ENCODE measurements around the gene PTPRT. TPM values are rescaled to one million over a fixed set of nuclear protein-coding genes. Genes with fewer than 3 reads are reported as not detected.
A peak's percentile ranks its signal among the peaks of the same experiment; 100 is the strongest.

PTPRT gene
- under 1 TPM in 1 of 4 donors, not detected in 3; 0.04 TPM for total RNA-seq

GRCh38 chr20:43189554-43190331 is at the start of gene PTPRT:
TSS of gene PTPRT (minus strand) at chr20:43189906. CDS start at chr20:43189733, 173 bp downstream.
- Histone ChIP-seq H3K36me3 (no peaks in the 10 kb centered on the region), H3K4me1 (peaks cover 0 to 27% (median 10%) of the 10 kb centered on the region in 3 donors), H3K9me3 (no peaks in the 10 kb centered on the region), H3K4me3 (peak within 1 kb of the TSS in 1 of 2 donors; percentile 4), H3K27ac (no peak within 1 kb of the TSS), H3K27me3 (peaks cover 86% of the 10 kb centered on the region)
- TF ChIP-seq EP300 (IDR thresholded peaks at IDR 0.05): no peak
- TF ChIP-seq POLR2A (IDR thresholded peaks at IDR 0.05): no peak
- TF ChIP-seq CTCF (IDR thresholded peaks at IDR 0.05): no peak
- TF ChIP-seq POLR2AphosphoS5 (IDR thresholded peaks at IDR 0.05): no peak
- WGBS, 2 donors (ENCODE audit: low coverage in 1 of 2): 0% methylated on average over 2 of the region's 115 CpGs; no CpG with 5 or more reads in 1 of the 2 donors
- ATAC-seq: no peak

GRCh38 chr20:43238833-43239232 is 49.1 kb upstream of the PTPRT start:
- WGBS, 2 donors (ENCODE audit: low coverage in 1 of 2): 83% methylated on average over 1 of the region's 3 CpGs; no CpG with 5 or more reads in 1 of the 2 donors
- no peak for ATAC-seq
- no peak for TF ChIP-seq EP300 (IDR thresholded peaks at IDR 0.05)
- no peak for TF ChIP-seq POLR2A (IDR thresholded peaks at IDR 0.05)
- TF ChIP-seq CTCF (IDR thresholded peaks at IDR 0.05): no peak
- TF ChIP-seq POLR2AphosphoS5 (IDR thresholded peaks at IDR 0.05): no peak
- Histone ChIP-seq H3K4me3 (no peak overlapping the region), H3K36me3 (no peaks in the 10 kb centered on the region), H3K4me1 (no peaks in the 10 kb centered on the region), H3K27ac (no peak overlapping the region), H3K27me3 (peaks cover 59% of the 10 kb centered on the region), H3K9me3 (peaks cover 0 to 11% (median 0%) of the 10 kb centered on the region in 3 donors)

- Histone ChIP-seq H3K4me1 (no peaks in the 10 kb centered on the region), H3K9me3 (peaks cover 0 to 11% (median 0%) of the 10 kb centered on the region in 3 donors), H3K36me3 (no peaks in the 10 kb centered on the region), H3K4me3 (no peak overlapping the region), H3K27ac (no peak overlapping the region), H3K27me3 (peaks cover 53% of the 10 kb centered on the region)
- 27 to 30% methylated on average over 2 to 5 of the region's 5 CpGs for WGBS, 2 donors (ENCODE audit: low coverage in 1 of 2)
- TF ChIP-seq EP300 (IDR thresholded peaks at IDR 0.05): no peak
- no peak for TF ChIP-seq CTCF (IDR thresholded peaks at IDR 0.05)
- no peak for TF ChIP-seq POLR2AphosphoS5 (IDR thresholded peaks at IDR 0.05)
- TF ChIP-seq POLR2A (IDR thresholded peaks at IDR 0.05): no peak
- no peak for ATAC-seq
These were observed 48.6 kb upstream of the PTPRT start for GRCh38 chr20:43238266-43238665.

GRCh38 chr20:43237651-43238168 is 48.0 kb upstream of the PTPRT start:
- Histone ChIP-seq H3K4me1 (no peaks in the 10 kb centered on the region), H3K36me3 (no peaks in the 10 kb centered on the region), H3K27ac (no peak overlapping the region), H3K4me3 (no peak overlapping the region), H3K27me3 (peaks cover 48% of the 10 kb centered on the region), H3K9me3 (peaks cover 0 to 11% (median 0%) of the 10 kb centered on the region in 3 donors)
- ATAC-seq: no peak
- 75% methylated on average over 4 of the region's 4 CpGs; no CpG with 5 or more reads in 1 of the 2 donors for whole genome bisulfite sequencing, 2 donors (ENCODE audit: low coverage in 1 of 2)
- TF ChIP-seq POLR2AphosphoS5 (IDR thresholded peaks at IDR 0.05) (no peak), POLR2A (IDR thresholded peaks at IDR 0.05) (no peak), CTCF (IDR thresholded peaks at IDR 0.05) (no peak), EP300 (IDR thresholded peaks at IDR 0.05) (no peak)

All from gastroesophageal sphincter (tissue), 4 donors.